22Rv1 (cell line): ENCODE data around the gene LITAF.

Experiments used
- H3K27ac ChIP-seq: fragments of 450-650 bp; 2 replicates; pipeline ENCODE4 v1.5.1; 2017
- CTCF ChIP-seq: fragments of 450-650 bp; IDR thresholded peaks from 2 replicates; pipeline ENCODE4 v1.5.1; 2017; ENCODE audit warnings: mild to moderate bottlenecking
- ZFX ChIP-seq: fragments of 450-650 bp; IDR thresholded peaks from 2 replicates; pipeline ENCODE4 v1.6.1; 2017; ENCODE audit warnings: antibody characterized with exemption, borderline replicate concordance

LITAF gene

GRCh38 chr16:11621539-11621919, 34.8 kb upstream of the LITAF start:
- no peak overlapping the region for H3K27ac ChIP-seq
- no peak for TF ChIP-seq ZFX
- TF ChIP-seq CTCF: no peak

GRCh38 chr16:11620243-11621003, 33.7 kb upstream of the LITAF start:
- no peak overlapping the region for H3K27ac ChIP-seq
- TF ChIP-seq ZFX: no peak
- no peak for TF ChIP-seq CTCF

GRCh38 chr16:11619327-11619851, 32.7 kb upstream of the LITAF start:
- TF ChIP-seq ZFX (no peak), CTCF (no peak)
- H3K27ac ChIP-seq: no peak overlapping the region

GRCh38 chr16:11618107-11618717, 31.5 kb upstream of the LITAF start:
- no peak overlapping the region for H3K27ac ChIP-seq
- TF ChIP-seq CTCF (no peak), ZFX (no peak)

- TF ChIP-seq CTCF (no peak), ZFX (no peak)
- H3K27ac ChIP-seq: no peak overlapping the region
Observed at GRCh38 chr16:11615748-11616447, 29.2 kb upstream of the LITAF start.

GRCh38 chr16:11614587-11615175, 28.0 kb upstream of the LITAF start:
- no peak for TF ChIP-seq ZFX
- no peak for TF ChIP-seq CTCF
- H3K27ac ChIP-seq: no peak overlapping the region
